Ovary (tissue), 9 donors: ENCODE results near the gene ABCC11. TPM values are rescaled to one million over a fixed set of nuclear protein-coding genes. Genes with fewer than 3 reads are reported as not detected.

ENCODE experiments used
- DNase-seq, 5 donors: peaks; one replicate each; pipeline ENCODE4 v3.0.0-alpha.2; 2019 to 2020
- H3K27ac ChIP-seq, 2 donors: fragments of 200-600 bp; one replicate each; pipeline versions ENCODE4 v1.5.1 to v1.8.0; 2019 to 2022
- H3K27me3 ChIP-seq: fragments of 200-600 bp; one replicate; pipeline ENCODE4 v1.8.0; 2022
- H3K36me3 ChIP-seq: fragments of 200-600 bp; sonication (generic); one replicate; pipeline ENCODE4 v1.5.1; 2019
- H3K4me1 ChIP-seq: one replicate; pipeline ENCODE4 v1.8.1; 2013; ENCODE audit warnings: mild to moderate bottlenecking, moderate library complexity; ENCODE audit not compliant: insufficient read depth
- H3K4me3 ChIP-seq: fragments of 200-600 bp; sonication (generic); one replicate; pipeline ENCODE4 v1.5.1; 2017
- H3K9me3 ChIP-seq, 2 donors: fragments of 200-600 bp in 1 of 2; sonication (generic) in 1 of 2; one replicate each; pipeline versions ENCODE4 v1.5.1 to v1.8.1; 2013 to 2019; ENCODE audit warnings: mild to moderate bottlenecking in 1 of 2, moderate library complexity in 1 of 2
- EP300 ChIP-seq: sonication (generic); formaldehyde crosslinking; IDR thresholded peaks from one replicate; pipeline ENCODE4 v1.6.1; 2017; ENCODE audit warnings: antibody characterized with exemption
- POLR2A ChIP-seq: fragments of 450-650 bp; IDR thresholded peaks from one replicate; pipeline ENCODE4 v1.6.1; 2017; ENCODE audit warnings: antibody characterized with exemption, mild to moderate bottlenecking, moderate library complexity
- WGBS, 3 donors: extraction: QIAGEN DNeasy Blood & Tissue Kit in 1 of 3; methylation state at CpG; one replicate each; pipeline versions ENCODE4 v1.1.5 to v1.1.7; 2013 to 2017; 5-methylcytosine and 5-hydroxymethylcytosine counted together
- intact Hi-C, 4 donors: fragments of 100-400 bp; cut with DNase I; formaldehyde crosslinking; loops; one replicate each; pipeline versions ENCODE4 v1.11.0 to v1.15.1; 2022 to 2023
- polyA plus RNA-seq, 2 donors: library from polyadenylated mRNA; stranded (reverse); fragments of 200-250 nt in 1 of 2; fragments of 350-450 nt in 1 of 2; fragmentation: Illumina TruSeq in 1 of 2; extraction: RNeasy Lipid Tissue Mini Kit (QIAGEN cat#74804) in 1 of 2; gene quantifications; one replicate each; pipeline ENCODE4 v1.2.3, GENCODE V29; 2013 to 2014
- total RNA-seq, 7 donors: library from RNA; depleted of rRNA in 2 of 7; stranded (reverse); fragments of >200 nt in 2 of 7; fragmentation: NEBNext Ultra II Directional in 3 of 7; extraction: Animal tissue kit (Norgen Biotek cat#: 25700) in 3 of 7; gene quantifications; one replicate each; pipeline versions ENCODE4 v1.1.0 to v1.2.4, GENCODE V29; 2016 to 2023
- TF ChIP-seq, protein P1 (sequence below), 3 donors: fragments of 450-650 bp in 2 of 3; fragments of 200-600 bp in 1 of 3; IDR thresholded peaks; one replicate each; pipeline versions ENCODE4 v1.5.1 to v1.8.0; 2016 to 2022; ENCODE audit warnings: antibody characterized with exemption in 3 of 3, mild to moderate bottlenecking in 1 of 3
- donor health status: DM: no; HTN: no; CAD: no; lungs with moderate emphysema.
- donor health status: DM: no; HTN: no; CAD: no.
- donor health status: Bipolar disorder and iron deficiency.
- donor health status: DM: yes; HTN: yes; CAD: no.
- donor health status: DM: no; HTN: no; CAD: no.
- donor health status: DM: yes; HTN: yes; CAD: no.

ABCC11 gene
- total and polyA plus RNA-seq, 9 donors: 0.07 to 5.2 (median 0.22) TPM; not detected in 3

DNA sequence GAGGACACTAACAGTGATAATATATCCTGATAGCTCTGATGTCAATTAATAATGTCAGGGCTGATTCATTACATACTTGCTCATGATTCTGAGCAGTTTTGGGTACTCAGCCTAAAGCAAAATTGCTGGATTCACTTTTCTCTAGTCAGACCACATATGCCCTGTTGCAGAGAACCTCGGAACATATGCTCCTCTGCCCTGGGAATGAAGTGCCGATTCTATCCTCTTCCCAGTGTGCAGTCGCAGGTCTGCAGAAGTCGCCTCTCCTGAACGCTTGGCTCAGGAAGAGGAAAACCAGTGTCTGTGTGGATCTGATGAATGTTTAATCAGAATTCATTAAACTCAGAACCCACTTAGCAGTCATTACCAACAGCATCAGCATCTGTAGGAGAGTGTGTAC, 126.1 kb downstream of the ABCC11 start:
- Histone ChIP-seq H3K27ac (no peak overlapping the region), H3K36me3 (no peaks in the 10 kb centered on the region), H3K9me3 (no peaks in the 10 kb centered on the region), H3K4me3 (no peak overlapping the region), H3K27me3 (no peaks in the 10 kb centered on the region), H3K4me1 (no peaks in the 10 kb centered on the region)
- DNase-seq: no peak
- intact Hi-C loops: no loop called here
- TF ChIP-seq POLR2A: no peak
- no peak for TF ChIP-seq EP300
- TF ChIP-seq, protein P1, sequence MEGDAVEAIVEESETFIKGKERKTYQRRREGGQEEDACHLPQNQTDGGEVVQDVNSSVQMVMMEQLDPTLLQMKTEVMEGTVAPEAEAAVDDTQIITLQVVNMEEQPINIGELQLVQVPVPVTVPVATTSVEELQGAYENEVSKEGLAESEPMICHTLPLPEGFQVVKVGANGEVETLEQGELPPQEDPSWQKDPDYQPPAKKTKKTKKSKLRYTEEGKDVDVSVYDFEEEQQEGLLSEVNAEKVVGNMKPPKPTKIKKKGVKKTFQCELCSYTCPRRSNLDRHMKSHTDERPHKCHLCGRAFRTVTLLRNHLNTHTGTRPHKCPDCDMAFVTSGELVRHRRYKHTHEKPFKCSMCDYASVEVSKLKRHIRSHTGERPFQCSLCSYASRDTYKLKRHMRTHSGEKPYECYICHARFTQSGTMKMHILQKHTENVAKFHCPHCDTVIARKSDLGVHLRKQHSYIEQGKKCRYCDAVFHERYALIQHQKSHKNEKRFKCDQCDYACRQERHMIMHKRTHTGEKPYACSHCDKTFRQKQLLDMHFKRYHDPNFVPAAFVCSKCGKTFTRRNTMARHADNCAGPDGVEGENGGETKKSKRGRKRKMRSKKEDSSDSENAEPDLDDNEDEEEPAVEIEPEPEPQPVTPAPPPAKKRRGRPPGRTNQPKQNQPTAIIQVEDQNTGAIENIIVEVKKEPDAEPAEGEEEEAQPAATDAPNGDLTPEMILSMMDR (IDR thresholded peaks at IDR 0.05): no peak
- WGBS, 3 donors: 88 to 89% (median 88%) methylated on average over 5 of the region's 5 CpGs

DNA sequence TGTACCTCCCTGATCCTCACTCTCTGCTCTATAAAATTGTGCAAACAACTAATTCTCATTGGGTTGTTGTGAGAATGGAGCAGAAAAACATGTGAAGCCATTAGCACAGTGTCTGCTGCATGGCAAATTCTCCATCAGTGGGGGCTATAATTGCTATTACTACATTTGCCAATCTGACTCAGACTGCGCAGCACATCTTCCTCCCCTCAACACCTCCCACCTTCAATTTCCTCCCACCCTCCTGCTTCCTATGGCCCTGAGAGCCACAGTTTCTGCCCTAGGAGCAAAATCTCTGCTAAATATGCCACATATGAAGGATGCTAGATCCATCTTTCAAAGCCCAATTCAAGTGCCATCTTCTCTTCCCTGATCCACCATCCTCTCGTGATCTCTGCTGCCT, 128.5 kb downstream of the ABCC11 start:
- TF ChIP-seq EP300: no peak
- TF ChIP-seq POLR2A: no peak
- TF ChIP-seq, protein P1 (IDR thresholded peaks at IDR 0.05): no peak
- no peak overlapping the region for H3K27ac ChIP-seq
- WGBS, 3 donors: 80 to 88% (median 85%) methylated on average over 2 of the region's 2 CpGs
- intact Hi-C loops: no loop called here
- H3K9me3 ChIP-seq: no peaks in the 10 kb centered on the region
- H3K4me3 ChIP-seq: no peak overlapping the region
- no peak for DNase-seq
- H3K4me1 ChIP-seq: no peaks in the 10 kb centered on the region
- no peaks in the 10 kb centered on the region for H3K36me3 ChIP-seq
- no peaks in the 10 kb centered on the region for H3K27me3 ChIP-seq

DNA sequence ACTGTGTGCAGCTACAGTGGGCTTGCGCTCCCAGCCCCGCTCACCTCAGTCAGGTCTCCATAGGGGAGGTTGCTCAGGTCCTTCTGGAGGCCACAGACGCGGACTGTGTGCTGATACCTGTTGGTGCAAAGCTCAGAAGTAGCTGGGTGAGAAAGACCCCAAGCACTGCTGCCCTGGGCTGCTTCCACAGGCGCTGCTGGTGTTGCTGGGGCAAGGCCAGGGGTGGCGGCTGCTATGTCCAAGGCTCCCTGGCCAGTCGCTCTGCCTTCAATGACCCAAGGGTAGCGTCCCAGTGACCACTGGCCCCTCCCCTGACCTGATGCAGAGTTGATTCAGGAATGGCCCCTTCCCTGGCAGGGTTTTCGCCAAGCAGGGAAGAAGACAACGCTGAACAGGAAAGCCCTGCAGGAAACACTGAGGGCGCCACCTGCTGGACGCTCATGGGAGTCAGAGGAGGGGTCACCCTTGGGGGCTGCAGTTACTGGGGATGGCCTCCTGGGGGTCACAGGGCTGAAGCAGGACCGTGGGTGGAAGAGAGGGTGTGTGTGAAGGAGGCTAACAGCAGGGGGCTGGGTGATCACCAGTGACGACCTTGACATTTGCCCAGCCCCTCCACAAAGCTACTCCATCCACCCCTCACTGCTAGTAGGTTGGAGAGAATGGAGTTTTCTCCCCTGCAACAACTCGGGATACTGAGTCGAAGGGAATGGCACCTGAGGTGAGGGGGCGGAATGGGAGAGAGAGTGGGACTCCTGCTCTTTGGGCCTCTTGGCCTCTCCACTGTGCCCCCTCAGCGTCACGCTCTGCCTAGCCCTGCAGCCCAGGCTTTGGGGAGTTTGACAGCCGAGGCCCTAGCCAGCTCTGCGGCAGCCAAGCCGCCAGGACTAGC, 129.9 kb downstream of the ABCC11 start:
- TF ChIP-seq, protein P1 (IDR thresholded peaks at IDR 0.05): no peak
- TF ChIP-seq POLR2A (no peak), EP300 (no peak)
- Histone ChIP-seq H3K4me3 (no peak overlapping the region), H3K4me1 (no peaks in the 10 kb centered on the region), H3K9me3 (no peaks in the 10 kb centered on the region), H3K27ac (no peak overlapping the region), H3K27me3 (no peaks in the 10 kb centered on the region), H3K36me3 (no peaks in the 10 kb centered on the region)
- intact Hi-C loops: no loop called here
- peak in 1 of 5 donors; percentile 39 for DNase-seq
- WGBS, 3 donors: 66 to 68% (median 68%) methylated on average over 22 of the region's 22 CpGs

Other genes starting within 250 kb of the ABCC11 start
- under 1 TPM in 1 of 7 donors, not detected in 6; 0.10 TPM for gene ABCC12, start 91.5 kb downstream of the ABCC11 start, total RNA-seq
- gene ABCC12, start 91.5 kb downstream of the ABCC11 start, polyA plus RNA-seq: under 1 TPM; 0.08 to 0.12 TPM
- gene LONP2, start 3.2 kb downstream of the ABCC11 start, total RNA-seq: 100 to 1,000 TPM in 1 of 7 donors, 10 to 100 TPM in 6; 45.7 to 101 (median 79.9) TPM
- gene LONP2, start 3.2 kb downstream of the ABCC11 start, polyA plus RNA-seq: 10 to 100 TPM; 30.0 to 56.2 TPM
- 10 to 100 TPM; 24.3 to 36.4 (median 28.6) TPM for gene SIAH1, start 137.9 kb upstream of the ABCC11 start, total RNA-seq
- 10 to 100 TPM; 24.6 to 26.5 TPM for gene SIAH1, start 137.9 kb upstream of the ABCC11 start, polyA plus RNA-seq